ENCODE results near the gene CST6. TPM values are rescaled to one million over a fixed set of nuclear protein-coding genes. Genes with fewer than 3 reads are reported as not detected.

The CST6 gene
- total RNA-seq, 1 donor from 2014 or later: not detected

DNA sequence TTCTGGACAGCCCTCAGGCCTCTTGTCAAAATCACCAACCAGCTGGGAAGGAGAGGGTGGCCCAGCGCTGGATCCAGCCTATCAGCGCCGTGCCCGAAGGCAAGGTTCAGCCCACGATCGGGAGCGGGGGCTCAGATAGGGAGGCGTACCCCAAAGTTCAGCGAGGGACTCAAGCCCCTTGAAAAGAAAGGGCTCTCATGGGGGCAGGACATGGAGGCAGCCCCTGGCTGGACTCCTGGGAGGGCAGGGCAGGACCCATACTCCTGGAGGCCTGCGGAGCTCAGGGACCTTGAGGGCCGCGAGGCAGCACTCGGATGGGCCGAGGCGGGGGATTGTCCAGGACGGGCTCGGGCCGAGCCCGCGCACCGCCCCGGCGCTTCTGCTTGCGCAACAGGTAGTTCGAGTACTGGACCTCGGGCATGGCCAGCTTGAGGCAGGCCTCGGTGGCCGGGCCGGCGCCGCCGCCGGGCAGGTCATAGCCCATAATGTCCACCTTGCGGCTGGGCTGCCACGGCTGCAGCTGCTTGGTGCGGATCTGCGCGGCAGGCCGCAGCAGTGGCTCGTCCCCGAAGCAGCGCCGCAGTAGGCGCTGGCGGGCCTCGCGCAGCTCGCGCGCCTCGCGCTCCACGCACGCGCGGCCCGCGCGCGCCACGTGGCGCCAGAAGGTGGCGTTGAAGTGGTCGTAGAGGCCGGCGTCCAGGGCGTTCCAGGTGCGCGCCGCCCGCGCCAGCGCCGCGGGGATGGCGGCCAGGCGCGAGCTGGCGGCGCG lies 30.6 kb downstream of the CST6 start:
- ATAC-seq (no peak), DNase-seq (no peak)
- intact Hi-C loops (cut with micrococcal nuclease): no loop called here

GRCh38 chr11:66042996-66043906 lies 31.4 kb downstream of the CST6 start:
- ATAC-seq (no peak), DNase-seq (no peak)
- intact Hi-C loops (cut with micrococcal nuclease): no loop called here

DNA sequence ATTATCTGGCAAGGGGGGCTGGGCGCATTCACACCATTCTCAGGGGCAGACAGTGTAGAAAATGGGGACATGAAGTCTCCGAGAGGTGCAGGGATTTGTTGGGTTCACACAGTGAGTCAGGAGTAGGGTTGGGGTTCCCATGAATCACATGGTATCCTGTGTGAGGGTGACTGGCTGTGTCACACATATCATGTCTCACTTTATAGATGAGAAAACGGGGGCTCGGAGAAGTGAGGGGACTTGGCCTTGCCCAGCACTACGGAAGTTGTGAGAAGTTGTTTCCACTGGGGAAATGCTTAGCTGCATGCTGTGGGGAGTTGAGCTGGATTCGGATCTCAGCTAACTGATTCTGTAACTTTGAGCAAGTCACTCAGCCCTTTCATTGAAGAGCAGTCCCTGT lies 32.9 kb downstream of the CST6 start:
- intact Hi-C loops (cut with micrococcal nuclease): no loop called here
- ATAC-seq (no peak), DNase-seq (no peak)

DNA sequence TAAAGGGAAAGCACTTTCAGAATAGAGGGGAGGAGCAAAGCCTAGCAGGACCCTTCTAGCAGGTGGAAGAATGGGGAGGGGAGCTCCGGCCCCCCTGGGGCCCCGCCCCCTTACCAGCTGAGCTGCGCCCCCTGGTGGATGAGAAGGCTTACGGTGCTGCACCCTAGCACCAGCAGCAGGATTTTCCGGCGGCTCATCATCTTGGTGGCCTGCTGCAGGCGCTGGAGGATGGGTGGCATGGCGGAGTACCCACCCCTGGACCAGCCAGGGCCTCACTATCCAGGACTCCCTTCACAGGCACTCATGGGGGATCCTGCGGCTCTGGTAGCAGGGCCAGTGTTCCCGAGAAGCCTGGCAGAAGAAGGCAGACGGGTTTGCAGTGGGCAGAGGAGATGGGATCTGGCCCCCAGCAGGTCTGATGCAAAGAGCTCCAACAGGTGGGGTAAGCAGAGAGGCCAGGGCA lies 33.4 kb downstream of the CST6 start:
- DNase-seq: peak; percentile 82
- peak; percentile 72 for ATAC-seq
- intact Hi-C loops (cut with micrococcal nuclease): no loop called here

GRCh38 chr11:66046901-66047300 lies 35.1 kb downstream of the CST6 start:
- ATAC-seq (no peak), DNase-seq (no peak)
- intact Hi-C loops (cut with micrococcal nuclease): no loop called here

DNA sequence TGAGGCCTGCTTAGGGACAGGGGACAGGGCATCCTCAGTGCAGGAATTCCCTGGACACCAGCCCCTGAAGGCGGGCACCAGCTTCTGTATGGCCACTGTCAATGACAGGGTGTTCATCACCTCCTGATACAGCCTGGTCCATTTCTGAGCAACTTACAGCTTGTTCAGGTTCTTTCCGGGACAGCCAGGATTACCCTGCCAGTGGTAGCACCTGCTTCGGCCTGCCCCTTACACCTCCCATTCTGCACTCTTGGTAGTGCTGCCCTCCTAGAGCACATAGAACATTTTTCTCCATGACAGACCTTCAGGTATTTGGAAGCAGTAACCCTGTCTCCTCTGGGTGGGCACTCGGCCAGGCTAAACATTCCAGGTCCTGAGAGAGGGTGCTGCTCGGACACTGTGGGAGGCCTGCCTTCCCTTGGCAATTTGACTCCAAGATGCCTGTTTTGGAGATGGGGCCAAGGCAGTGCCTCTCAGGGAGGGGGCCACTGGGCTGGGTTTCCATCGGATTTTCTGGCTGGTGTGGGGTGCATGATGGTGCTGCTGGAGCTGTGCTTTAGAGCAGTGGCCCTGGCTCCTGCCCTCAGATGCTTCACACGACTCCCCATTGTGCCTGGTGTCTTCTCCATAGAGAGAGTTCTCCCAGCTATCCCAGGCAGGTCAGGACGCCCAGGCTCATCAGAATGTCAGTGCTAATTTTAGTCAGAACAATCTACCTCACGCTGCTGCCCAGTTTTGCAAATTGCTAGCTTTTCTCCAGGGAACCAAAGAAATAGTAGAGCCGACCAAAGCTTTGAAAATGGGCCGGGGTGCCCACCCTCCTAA lies 35.9 kb downstream of the CST6 start:
- intact Hi-C loops (cut with micrococcal nuclease): no loop called here
- ATAC-seq (no peak), DNase-seq (peak; percentile 44)

DNA sequence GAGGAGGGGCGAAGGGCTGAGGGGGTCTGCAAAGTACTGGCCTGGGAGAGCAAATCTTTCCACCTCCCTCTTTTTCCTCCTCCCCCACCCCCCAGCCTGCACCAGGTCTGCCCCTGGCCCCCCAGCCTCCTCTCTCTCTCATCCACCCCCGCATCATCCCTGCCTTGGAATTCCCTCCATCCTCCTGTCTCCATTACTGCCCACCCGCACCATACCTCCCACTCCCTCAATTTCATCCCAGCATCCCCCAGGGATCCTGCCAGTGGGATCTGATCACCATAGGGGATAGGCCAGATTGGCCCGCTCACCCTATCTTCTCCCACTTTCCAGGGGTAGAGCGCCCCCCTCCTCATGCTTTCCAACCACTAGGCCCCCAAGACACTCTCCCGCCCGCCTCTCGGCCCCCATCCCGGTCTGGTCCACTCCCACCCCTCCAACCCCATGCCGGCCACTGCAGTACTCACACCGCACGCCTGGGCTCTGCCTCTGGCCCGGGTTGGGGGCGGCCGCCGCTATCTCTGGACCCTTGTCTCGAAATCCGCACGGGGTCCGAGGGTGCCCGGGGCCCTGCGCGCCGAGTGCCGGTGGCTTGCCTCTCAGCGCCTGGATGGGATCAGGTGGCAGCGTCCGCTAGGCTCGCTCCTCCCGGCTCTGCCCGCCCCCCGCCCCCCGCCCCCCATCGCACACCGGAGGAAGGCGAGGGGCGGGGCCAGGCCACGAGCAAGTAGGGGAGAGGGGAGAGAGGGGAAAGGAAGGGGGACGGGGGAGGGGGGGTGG lies 36.9 kb downstream of the CST6 start, which contains the start of gene GAL3ST3:
Gene GAL3ST3 (minus strand): TSS at position 615 of the 777 bp plus-strand sequence. CDS start 3,746 bp downstream, outside the sequence.
- peak; percentile 39 for DNase-seq
- ATAC-seq: no peak
- intact Hi-C loops (cut with micrococcal nuclease): no loop called here

GRCh38 chr11:66050581-66051231 lies 38.9 kb downstream of the CST6 start:
- intact Hi-C loops (cut with micrococcal nuclease): no loop called here
- ATAC-seq (no peak), DNase-seq (no peak)

DNA sequence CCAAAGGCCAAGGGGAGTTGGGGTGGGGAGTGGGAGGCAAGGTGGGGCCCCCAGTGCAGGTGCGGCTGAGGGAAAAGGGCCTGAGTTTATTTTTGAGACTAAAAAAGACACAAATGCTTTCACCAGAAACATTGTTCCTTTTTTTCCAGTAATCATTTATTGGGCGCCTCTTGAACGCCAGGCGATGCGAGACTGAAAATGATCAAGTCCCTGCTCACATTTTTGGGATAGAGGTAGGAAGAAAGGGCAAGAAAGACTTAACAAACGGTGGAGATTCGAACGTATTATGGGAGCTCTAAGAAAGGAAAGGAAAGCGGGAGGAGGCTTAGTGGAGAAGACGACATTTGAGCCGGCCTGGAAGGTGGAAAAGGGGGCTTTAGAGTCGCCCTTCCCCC lies 39.6 kb downstream of the CST6 start:
- no peak for DNase-seq
- intact Hi-C loops (cut with micrococcal nuclease): no loop called here
- no peak for ATAC-seq

GRCh38 chr11:66051766-66052663 lies 40.2 kb downstream of the CST6 start, which contains the start of gene SF3B2:
Gene SF3B2 (plus strand): TSS chr11:66052364. CDS start chr11:66052385, 21 bp downstream.
- ATAC-seq: peak; percentile 97
- intact Hi-C loops (cut with micrococcal nuclease): no loop called here
- DNase-seq: peak; percentile 99

DNA sequence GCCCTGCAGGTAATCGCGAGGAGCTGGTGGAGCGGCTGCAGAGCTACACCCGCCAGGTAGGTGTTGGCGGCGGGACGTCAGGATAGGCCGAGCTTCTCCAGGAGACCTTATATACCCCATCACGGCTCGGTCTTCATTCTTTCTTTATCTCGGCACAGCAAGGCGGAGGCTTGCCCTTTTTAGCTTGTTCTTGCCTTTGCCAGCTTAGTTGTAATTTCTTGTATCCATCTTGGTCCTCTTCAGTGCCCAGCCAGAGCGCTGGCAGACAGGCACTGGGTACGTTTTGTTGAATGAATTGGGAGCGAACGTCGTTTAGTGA lies 40.8 kb downstream of the CST6 start:
- no peak for ATAC-seq
- intact Hi-C loops (cut with micrococcal nuclease): no loop called here

DNA sequence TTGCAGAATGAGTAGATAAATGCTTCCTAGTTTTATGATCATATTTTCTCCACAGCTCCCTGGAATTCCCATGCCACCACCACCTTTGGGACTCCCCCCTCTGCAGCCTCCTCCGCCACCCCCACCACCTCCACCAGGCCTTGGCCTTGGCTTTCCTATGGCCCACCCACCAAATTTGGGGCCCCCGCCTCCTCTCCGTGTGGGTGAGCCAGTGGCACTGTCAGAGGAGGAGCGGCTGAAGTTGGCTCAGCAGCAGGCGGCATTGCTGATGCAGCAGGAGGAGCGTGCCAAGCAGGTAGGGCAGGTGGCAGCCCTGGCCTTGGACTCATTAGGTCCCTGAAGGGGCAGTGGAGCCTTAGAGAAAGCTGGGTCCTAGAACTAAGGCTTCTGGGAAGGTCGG lies 43.2 kb downstream of the CST6 start:
- no peak for DNase-seq
- intact Hi-C loops (cut with micrococcal nuclease): no loop called here
- no peak for ATAC-seq

More for the DNA sequence above, 40.8 kb downstream of the CST6 start:
- DNase-seq: no peak

GRCh38 chr11:66056501-66056900 lies 44.7 kb downstream of the CST6 start:
- no peak for DNase-seq
- ATAC-seq: no peak
- intact Hi-C loops (cut with micrococcal nuclease): no loop called here

DNA sequence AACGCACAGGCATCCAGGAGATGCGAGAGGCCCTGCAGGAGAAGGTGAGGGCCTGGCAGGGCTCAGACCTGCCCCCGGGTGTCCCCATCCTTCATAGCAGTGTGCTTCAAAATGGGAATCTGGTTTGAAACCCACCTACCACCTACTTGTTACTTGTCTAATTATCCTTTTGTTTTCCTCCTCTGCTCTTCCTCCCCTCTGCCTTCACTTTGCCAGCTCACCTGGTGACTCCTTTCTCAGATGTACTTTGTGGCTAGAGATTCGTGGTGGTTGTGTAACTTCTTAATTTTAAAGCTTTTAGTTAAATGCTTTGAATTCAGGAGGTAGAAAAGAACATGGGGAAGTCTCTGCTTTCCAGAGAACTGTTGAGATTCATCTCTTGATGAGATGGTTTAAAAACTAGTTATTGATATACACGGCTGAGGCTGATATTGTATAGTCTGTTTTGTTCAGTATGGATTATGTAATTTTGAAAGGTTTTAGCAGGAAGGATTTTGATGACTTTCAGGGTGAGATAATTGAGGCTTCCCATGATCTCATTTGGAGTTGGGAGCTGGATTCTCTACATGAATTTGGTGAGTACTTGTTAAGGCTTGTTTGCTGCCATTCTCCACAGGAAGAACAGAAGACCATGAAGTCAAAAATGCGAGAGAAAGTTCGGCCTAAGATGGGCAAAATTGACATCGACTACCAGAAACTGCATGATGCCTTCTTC lies 48.3 kb downstream of the CST6 start:
- intact Hi-C loops (cut with micrococcal nuclease): no loop called here
- DNase-seq: no peak
- ATAC-seq: no peak

DNA sequence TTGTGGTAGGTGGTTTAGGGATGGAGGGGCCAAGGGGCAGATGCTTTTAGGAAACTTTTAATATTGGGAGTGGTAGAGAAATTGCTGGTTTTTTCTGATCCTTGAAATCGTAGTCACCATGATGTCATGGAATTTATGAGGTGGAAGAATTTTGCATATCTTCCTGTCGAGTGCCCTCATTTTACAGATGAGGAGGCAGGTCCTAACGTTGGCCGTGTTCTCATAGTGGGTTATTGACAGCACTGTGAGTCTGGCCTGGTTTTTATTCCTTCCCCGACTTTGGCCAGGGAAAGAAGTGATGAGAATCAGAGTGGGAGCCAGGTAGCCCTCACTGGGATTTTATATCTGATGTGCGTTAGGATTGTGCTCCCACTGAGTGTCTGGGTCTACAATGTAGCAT lies 49.5 kb downstream of the CST6 start:
- no peak for ATAC-seq
- DNase-seq: no peak
- intact Hi-C loops (cut with micrococcal nuclease): no loop called here

- intact Hi-C loops (cut with micrococcal nuclease): no loop called here
- DNase-seq: no peak
- ATAC-seq: no peak
These were observed 50.6 kb downstream of the CST6 start for GRCh38 chr11:66062408-66062807.

Data from left ventricle myocardium superior (tissue), 1 donor.